ENCODE measurements around the gene SH3TC2.

Gene SH3TC2

DNA sequence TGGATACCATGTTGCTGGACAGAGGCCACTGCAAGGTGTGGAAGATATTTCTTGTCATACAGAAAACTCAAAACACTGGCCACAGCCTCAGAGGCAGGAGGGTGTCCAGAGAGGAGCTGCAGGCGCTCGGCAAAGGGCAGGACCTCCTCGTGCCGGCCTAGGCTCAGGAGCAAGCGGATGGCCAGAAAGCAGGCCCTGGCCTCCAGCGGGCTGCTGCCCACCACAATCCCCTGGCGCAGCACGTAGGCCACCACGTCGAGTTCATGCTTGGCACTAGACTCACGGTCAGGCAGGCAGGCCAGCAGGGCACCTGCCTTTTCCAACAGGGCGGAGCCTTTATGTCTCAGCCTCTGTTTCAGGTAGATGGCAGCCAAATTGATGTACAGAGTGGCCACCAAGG is 35.2 kb downstream of the SH3TC2 start:
- no peak for DNase-seq

DNA sequence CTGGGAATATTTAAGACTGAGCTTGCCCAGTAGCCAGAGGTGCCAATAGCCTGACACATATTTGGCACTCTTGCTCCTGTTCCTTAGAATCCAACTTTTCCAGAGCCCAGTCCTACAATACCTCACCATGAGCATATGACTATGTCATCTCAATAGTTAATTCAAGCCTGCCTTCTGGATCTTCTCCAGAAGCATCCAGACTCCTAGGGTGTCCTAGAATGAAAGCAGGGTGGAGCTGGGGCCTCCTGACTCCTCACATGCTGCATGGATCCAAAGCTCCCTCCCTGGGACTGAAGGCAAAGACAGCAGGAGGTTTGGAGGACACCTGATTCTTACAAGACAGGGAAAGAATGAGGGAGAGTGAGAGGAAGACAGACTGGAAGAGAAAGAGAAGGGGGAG is 37.9 kb downstream of the SH3TC2 start:
- no peak for DNase-seq

- no peak for DNase-seq
Observed at GRCh38 chr5:149024477-149024876, 38.4 kb downstream of the SH3TC2 start.

DNA sequence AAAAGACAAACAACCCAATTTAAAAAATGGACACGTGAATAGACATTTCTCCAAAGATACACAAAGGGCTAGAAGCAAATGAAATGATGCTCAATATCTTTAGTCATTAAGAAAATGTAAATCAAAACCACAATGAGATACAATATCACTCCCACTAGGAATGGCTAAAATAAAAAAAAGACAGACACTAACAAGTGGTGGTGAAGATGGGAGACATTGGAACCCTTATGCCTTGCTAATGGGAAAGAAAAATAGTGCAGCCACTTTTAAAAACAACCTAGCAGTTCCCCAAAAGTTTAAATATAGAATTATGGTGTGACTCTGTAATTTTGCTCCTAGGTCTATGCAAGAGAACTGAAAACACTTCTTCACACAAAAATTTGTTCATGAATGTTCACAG is 40.7 kb downstream of the SH3TC2 start:
- no peak for DNase-seq

- no peak for DNase-seq
Observed at GRCh38 chr5:149019679-149020078, 43.2 kb downstream of the SH3TC2 start.

GRCh38 chr5:149018909-149019443 is 43.9 kb downstream of the SH3TC2 start:
- no peak for DNase-seq

GRCh38 chr5:149017636-149018035 is 45.2 kb downstream of the SH3TC2 start:
- no peak for DNase-seq

GRCh38 chr5:149015561-149015960 is 47.3 kb downstream of the SH3TC2 start:
- DNase-seq: no peak

GRCh38 chr5:149015126-149015525 is 47.7 kb downstream of the SH3TC2 start:
- no peak for DNase-seq

DNA sequence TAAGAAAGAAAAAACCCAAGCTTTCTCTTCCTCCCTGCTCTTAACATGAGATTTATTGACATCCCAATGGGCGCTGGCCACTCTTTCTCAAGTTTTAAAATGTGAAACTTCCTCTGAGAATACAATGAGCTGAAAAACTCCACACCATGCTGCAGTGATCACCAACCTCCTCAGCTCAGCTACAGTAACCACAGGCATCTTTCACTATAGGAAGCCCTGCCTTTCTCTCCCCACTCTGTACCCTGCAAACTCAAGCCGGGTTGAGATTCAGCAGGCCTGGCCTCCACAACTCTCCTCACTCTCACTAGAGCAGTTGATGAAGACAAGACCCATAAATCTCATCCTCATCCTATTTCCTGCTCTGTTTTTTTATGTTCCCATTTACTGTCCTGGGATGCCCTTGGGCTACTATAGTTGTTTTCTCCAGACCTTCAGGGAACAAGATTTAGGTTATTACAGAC is 48.3 kb downstream of the SH3TC2 start:
- no peak for DNase-seq

DNA sequence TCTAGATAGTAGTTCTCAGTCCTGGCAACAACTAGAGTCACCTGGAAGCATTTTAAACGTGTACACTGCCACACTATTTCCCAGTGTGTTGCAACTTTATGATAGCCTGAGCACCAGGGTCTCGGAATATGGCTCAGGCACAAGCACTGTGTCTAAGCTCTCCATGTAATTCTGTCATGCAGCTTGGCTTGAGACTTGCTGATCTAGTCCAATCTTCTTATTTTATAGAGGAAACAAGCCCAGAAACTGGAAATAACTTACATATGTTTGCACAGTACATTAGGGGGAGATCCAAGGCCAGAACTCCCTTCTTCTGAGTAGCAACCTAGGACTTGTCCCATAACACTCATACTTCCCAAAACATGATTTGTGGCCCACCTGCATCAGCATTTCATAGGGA is 49.1 kb downstream of the SH3TC2 start:
- no peak for DNase-seq

- no peak for DNase-seq
Observed at GRCh38 chr5:149012350-149012749, 50.5 kb downstream of the SH3TC2 start.

GRCh38 chr5:149011728-149012127 is 51.1 kb downstream of the SH3TC2 start:
- no peak for DNase-seq

DNA sequence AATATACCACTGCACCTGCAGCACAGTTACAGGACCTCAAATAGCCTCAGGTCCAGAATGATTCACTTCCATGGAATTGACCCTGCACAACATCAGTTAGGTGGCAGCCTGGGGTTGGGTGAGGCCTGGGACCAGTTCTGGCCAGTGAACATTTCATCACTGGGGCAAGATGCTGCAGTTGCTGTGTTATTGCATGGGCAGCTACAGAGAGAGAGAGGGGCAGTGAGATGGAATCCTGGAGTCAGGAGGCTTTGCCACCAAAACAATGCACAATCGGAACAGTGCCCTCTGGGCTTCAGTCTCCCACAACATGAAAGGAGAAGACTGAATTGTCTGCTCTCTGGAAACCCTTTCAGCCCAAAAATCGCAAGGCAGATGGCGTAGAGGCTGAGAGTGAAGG is 51.8 kb downstream of the SH3TC2 start:
- no peak for DNase-seq

- DNase-seq: no peak
Observed at GRCh38 chr5:149007174-149007573, 55.7 kb downstream of the SH3TC2 start.

GRCh38 chr5:149006426-149006825 is 56.4 kb downstream of the SH3TC2 start:
- DNase-seq: no peak

DNA sequence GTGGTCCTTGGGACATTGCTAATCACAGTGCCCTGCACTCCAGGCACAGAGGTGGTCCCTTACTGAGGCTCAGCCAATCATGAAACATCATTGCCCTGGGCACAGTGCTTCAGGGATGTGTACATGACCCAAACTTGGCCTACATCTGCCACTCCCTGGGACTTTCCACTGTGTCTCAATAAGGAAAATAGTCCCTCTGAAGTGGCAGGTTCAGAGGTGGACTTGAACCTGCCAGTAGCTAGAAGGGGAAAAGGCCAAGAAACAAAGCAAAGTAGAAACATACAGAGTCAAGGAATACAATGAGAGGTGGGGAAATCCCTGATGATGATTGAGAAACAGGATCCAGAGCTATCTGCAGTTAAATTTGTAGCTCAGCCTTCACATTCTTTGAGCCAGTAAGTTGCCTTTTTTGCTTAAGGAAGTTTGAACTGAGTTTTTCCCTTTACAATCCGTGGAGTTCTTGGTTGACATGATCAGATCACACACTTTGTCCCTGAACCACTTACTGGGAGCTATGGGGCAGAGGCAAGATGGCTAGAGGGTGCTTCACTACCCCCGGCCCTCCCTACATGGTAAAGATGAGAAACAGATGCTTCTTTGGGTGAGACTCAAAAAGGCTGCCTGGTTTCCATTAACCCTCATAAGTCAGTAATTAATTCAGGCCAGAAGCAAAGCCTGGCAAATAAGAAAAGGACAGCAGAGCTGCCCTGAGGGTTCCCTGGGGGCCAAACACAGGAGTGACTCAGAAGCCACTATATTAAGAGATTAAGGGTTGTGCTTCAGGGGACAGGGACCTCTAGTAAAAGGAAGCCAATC is 57.6 kb downstream of the SH3TC2 start:
- DNase-seq: no peak

DNA sequence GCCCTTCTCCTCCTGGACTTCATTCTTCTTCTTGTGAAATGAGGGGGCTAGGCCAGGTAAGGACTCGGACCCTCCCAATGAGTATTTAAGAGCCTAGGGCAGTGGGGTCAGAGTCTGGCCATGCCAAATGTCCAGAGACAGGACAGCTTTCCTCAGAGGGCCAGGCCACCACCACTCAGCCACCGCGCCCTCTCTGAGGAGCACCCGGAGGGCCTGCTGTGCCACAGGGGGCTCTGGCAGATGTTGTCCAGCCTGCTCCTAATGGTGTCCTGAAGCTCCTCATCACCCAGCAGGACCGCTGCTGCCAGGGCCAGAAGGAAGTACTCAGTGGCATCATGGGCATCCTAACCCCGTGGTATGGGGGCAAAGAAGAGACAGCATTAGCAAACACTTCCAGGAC is 58.3 kb downstream of the SH3TC2 start:
- DNase-seq: no peak

DNA sequence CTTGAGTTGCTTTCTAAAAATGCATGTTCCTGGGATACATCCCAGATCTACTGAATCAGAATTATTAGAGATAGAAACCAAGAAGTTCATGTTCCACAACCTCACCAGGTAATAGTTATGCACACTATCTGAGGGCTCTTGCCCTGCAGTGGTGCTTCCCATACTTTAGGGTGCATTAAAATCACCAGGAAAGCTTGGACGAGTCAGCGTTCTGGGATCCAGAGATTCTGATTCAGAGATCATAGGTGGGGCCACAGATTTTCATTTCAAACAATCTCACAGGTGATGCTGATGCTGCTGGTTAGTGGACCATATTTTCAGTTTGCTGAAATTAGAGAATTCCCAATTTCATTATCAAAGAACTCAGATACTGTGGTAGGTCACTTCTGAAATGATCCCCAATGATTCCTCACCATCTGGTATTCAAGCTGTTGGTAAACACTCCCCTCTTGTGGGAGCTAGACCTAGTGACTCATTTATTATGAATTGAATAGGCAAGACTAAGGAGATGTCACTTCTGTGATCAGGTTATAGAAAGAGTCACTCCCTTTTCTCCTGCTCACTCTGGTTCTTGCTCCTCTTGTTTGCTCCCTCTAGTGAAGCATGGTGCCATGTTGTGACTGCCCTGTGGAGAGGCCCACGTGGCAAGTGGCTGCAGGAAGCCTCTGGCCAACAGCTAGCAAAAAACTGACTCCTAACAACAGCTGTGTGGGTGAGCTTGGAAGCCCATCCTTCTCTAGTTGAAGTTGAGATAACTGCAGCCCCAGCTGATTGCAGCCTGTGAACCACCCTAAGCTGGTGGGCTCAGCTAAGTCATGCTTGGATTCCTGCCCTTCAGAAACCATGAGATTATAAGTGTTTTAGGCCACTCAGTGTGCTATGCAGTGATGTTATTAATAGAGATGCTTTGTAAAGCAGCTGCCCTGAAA is 59.8 kb downstream of the SH3TC2 start:
- DNase-seq: no peak

GRCh38 chr5:149002053-149002452 is 60.8 kb downstream of the SH3TC2 start:
- DNase-seq: no peak

- no peak for DNase-seq
Observed at GRCh38 chr5:149001162-149001561, 61.7 kb downstream of the SH3TC2 start.

DNA sequence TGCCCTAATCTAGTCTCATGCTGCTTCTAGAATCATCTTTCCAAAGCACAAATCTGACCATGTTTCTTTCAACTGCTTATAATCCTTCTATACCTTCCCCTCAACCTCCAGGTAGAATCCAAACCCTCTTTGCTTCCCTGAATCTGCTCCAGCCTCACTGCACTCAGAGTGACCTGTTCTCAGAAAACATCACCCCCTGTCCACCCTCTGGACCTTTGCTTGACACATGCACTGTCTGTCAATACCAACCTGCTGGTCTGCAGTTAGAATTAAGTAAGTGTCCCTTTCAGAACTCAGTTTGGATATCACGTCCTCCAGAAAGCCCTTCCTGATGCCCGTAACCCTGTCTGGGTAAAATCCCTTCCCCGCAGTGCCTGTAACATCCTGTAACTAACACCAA is 63.1 kb downstream of the SH3TC2 start:
- no peak for DNase-seq

GRCh38 chr5:148998174-148998797 is 64.6 kb downstream of the SH3TC2 start:
- no peak for DNase-seq
